ENCODE measurements around the gene ACTL8.

DNA sequence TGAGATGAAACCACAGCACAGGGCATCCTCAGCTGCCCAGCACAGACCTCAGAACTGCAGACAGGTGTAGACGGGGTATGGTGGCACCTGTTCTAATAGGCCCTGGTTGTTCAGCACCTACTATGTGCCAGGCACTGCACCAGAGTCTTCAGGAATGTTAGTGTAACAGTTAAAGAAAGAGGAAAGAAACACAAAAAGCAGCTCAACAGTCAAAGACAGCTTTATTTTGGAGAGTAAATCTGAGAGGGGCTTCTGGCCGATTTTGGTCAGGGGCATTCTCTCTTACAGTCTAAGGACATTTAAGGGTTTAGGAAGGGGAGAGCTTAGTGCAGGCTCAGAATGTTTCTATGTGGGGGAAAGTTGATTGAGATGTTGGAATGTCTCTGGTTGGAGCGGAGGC lies 45.2 kb upstream of the ACTL8 start:
- TF ChIP-seq, protein P1, sequence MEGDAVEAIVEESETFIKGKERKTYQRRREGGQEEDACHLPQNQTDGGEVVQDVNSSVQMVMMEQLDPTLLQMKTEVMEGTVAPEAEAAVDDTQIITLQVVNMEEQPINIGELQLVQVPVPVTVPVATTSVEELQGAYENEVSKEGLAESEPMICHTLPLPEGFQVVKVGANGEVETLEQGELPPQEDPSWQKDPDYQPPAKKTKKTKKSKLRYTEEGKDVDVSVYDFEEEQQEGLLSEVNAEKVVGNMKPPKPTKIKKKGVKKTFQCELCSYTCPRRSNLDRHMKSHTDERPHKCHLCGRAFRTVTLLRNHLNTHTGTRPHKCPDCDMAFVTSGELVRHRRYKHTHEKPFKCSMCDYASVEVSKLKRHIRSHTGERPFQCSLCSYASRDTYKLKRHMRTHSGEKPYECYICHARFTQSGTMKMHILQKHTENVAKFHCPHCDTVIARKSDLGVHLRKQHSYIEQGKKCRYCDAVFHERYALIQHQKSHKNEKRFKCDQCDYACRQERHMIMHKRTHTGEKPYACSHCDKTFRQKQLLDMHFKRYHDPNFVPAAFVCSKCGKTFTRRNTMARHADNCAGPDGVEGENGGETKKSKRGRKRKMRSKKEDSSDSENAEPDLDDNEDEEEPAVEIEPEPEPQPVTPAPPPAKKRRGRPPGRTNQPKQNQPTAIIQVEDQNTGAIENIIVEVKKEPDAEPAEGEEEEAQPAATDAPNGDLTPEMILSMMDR (IDR thresholded peaks at IDR 0.05): no peak
- no peak for TF ChIP-seq REST (IDR thresholded peaks at IDR 0.05)
